Natural killer cell (primary cell): Measurements from ENCODE around the gene BRF1. TPM values are rescaled to one million over a fixed set of nuclear protein-coding genes. Genes with fewer than 3 reads are reported as not detected.
A peak's percentile ranks its signal among the peaks of the same experiment; 100 is the strongest.

Source experiments
- ATAC-seq, 3 donors: fragments of 150-1000 bp in 2 of 3; fragments of 200-7000 bp in 1 of 3; cut with Tn5 transposase; 1 replicate in 1 of 3; 2 replicates in 2 of 3; pipeline ENCODE4 v1.10.0; 2021; ENCODE audit warnings: mild to moderate bottlenecking in 2 of 3, moderate library complexity in 2 of 3
- DNase-seq, 2 donors: peaks; one replicate each; pipeline versions ENCODE4 v3.0.0 to v3.0.0-alpha.2; 2013 to 2021; ENCODE audit warnings: mixed read lengths in 1 of 2
- H3K27ac ChIP-seq: one replicate; pipeline ENCODE4 v1.5.1; 2013; ENCODE audit warnings: mild to moderate bottlenecking, low read length
- H3K27me3 ChIP-seq: one replicate; pipeline ENCODE4 v1.6.1; 2013; ENCODE audit warnings: low read length; ENCODE audit not compliant: control insufficient read depth, insufficient read depth
- H3K36me3 ChIP-seq: one replicate; pipeline ENCODE4 v1.6.1; 2013; ENCODE audit warnings: low read length; ENCODE audit not compliant: control insufficient read depth, insufficient read depth
- H3K4me1 ChIP-seq: one replicate; pipeline ENCODE4 v1.6.1; 2013; ENCODE audit warnings: low read length; ENCODE audit not compliant: control insufficient read depth, insufficient read depth
- H3K4me3 ChIP-seq: one replicate; pipeline ENCODE4 v1.5.1; 2013; ENCODE audit warnings: low read length
- H3K9me3 ChIP-seq: one replicate; pipeline ENCODE4 v1.6.1; 2013; ENCODE audit warnings: low read length; ENCODE audit not compliant: control insufficient read depth, insufficient read depth
- H3K27ac Mint-ChIP-seq, 2 donors: one replicate each; pipeline ENCODE4 v1.8.0; 2022; ENCODE audit warnings: mild to moderate bottlenecking in 2 of 2, mixed read lengths in 2 of 2, moderate library complexity in 1 of 2
- H3K27me3 Mint-ChIP-seq, 2 donors: one replicate each; pipeline ENCODE4 v1.8.0; 2022; ENCODE audit warnings: low read depth in 2 of 2, mixed read lengths in 2 of 2
- H3K36me3 Mint-ChIP-seq: one replicate; pipeline ENCODE4 v1.8.0; 2022; ENCODE audit warnings: mixed read lengths
- H3K4me1 Mint-ChIP-seq, 2 donors: one replicate each; pipeline ENCODE4 v1.8.0; 2022; ENCODE audit warnings: mixed read lengths in 2 of 2
- H3K4me3 Mint-ChIP-seq: one replicate; pipeline ENCODE4 v1.8.0; 2022; ENCODE audit warnings: mild to moderate bottlenecking, moderate library complexity, mixed read lengths
- H3K9me3 Mint-ChIP-seq, 2 donors: one replicate each; pipeline ENCODE4 v1.8.0; 2022; ENCODE audit warnings: mixed read lengths in 2 of 2
- WGBS: methylation state at CpG from one replicate; pipeline ENCODE4 v1.1.7; 2013; ENCODE audit warnings: missing lambda C conversion rate; ENCODE audit not compliant: insufficient coverage; 5-methylcytosine and 5-hydroxymethylcytosine counted together
- intact Hi-C: fragments of 100-400 bp; cut with micrococcal nuclease; formaldehyde crosslinking; loops from one replicate; pipeline ENCODE4 v1.14.2; 2022
- total RNA-seq, 4 donors: library from RNA; stranded (reverse); fragments of 120-200 nt in 1 of 4; gene quantifications; one replicate each; pipeline versions ENCODE4 v1.2.3 to v1.2.4, GENCODE V29; 2013 to 2022
- TF ChIP-seq, protein P1 (sequence below): fragments of 200-600 bp; IDR thresholded peaks from one replicate; pipeline ENCODE4 v1.8.0; 2022; ENCODE audit warnings: antibody characterized with exemption

Gene BRF1
- total RNA-seq, 3 donors from 2014 or later (not counting 1 experiment from before 2014, with no cell fraction given), result 82.4 to 92.7 (median 87.4) TPM

DNA sequence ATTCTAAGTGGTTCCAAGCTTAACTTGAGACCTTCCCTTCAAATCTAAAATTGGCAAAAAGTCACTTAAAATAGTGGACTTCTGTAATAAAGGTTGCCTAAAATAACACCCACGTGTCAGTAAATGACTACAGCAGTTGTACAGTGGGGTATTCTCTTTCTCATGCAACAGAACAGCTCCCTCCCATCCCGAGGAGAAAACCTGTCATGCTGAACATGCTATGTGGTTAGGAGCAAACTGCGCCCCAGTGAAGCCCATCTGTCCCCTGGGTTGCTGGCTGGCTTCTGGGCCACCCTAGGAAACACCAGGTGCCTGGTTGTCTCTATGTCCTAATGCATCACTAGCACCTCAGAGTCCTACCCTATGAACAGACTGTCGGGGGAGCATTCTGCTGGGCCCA, 49.8 kb downstream of the BRF1 start:
- Histone ChIP-seq H3K36me3 (peaks cover 19% of the 10 kb centered on the region), H3K4me3 (no peak overlapping the region), H3K4me1 (peaks cover 26% of the 10 kb centered on the region), H3K27me3 (no peaks in the 10 kb centered on the region), H3K9me3 (no peaks in the 10 kb centered on the region), H3K27ac (no peak overlapping the region)
- intact Hi-C loops, result loop anchor here (10.0 kb wide), 1 partner anchor 54 kb away; the partner anchor contains the start of gene BRF1
- Mint-ChIP-seq H3K4me3 (peak overlapping the region; percentile 77), H3K36me3 (no peaks in the 10 kb centered on the region), H3K27ac (peak overlapping the region; percentile 73 to 74), H3K27me3 (no peaks in the 10 kb centered on the region), H3K9me3 (no peaks in the 10 kb centered on the region), H3K4me1 (peaks cover 10 to 15% of the 10 kb centered on the region in 2 donors)
- no peak for ATAC-seq
- TF ChIP-seq, protein P1, sequence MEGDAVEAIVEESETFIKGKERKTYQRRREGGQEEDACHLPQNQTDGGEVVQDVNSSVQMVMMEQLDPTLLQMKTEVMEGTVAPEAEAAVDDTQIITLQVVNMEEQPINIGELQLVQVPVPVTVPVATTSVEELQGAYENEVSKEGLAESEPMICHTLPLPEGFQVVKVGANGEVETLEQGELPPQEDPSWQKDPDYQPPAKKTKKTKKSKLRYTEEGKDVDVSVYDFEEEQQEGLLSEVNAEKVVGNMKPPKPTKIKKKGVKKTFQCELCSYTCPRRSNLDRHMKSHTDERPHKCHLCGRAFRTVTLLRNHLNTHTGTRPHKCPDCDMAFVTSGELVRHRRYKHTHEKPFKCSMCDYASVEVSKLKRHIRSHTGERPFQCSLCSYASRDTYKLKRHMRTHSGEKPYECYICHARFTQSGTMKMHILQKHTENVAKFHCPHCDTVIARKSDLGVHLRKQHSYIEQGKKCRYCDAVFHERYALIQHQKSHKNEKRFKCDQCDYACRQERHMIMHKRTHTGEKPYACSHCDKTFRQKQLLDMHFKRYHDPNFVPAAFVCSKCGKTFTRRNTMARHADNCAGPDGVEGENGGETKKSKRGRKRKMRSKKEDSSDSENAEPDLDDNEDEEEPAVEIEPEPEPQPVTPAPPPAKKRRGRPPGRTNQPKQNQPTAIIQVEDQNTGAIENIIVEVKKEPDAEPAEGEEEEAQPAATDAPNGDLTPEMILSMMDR, result no peak
- no peak for DNase-seq
- WGBS, result 81% methylated on average over 3 of the region's 4 CpGs

DNA sequence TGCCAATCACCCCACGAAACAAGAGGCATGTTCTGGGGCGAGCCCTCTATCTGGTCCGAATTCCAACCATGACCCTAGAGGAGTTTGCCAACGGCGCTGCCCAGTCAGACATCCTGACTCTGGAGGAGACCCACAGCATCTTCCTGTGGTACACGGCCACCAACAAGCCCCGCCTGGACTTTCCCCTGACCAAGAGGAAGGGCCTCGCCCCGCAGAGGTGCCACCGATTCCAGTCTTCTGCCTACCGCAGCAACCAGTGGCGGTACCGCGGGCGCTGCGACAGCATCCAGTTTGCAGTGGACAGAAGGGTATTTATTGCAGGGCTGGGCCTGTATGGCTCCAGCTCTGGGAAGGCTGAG, 50.8 kb downstream of the BRF1 start:
- intact Hi-C loops, result loop anchor here (10.0 kb wide), 1 partner anchor 55 kb away; the partner anchor contains the start of gene BRF1
- peaks cover 19% of the 10 kb centered on the region for H3K36me3 ChIP-seq
- 90% methylated on average over 16 of the region's 16 CpGs for WGBS

DNA sequence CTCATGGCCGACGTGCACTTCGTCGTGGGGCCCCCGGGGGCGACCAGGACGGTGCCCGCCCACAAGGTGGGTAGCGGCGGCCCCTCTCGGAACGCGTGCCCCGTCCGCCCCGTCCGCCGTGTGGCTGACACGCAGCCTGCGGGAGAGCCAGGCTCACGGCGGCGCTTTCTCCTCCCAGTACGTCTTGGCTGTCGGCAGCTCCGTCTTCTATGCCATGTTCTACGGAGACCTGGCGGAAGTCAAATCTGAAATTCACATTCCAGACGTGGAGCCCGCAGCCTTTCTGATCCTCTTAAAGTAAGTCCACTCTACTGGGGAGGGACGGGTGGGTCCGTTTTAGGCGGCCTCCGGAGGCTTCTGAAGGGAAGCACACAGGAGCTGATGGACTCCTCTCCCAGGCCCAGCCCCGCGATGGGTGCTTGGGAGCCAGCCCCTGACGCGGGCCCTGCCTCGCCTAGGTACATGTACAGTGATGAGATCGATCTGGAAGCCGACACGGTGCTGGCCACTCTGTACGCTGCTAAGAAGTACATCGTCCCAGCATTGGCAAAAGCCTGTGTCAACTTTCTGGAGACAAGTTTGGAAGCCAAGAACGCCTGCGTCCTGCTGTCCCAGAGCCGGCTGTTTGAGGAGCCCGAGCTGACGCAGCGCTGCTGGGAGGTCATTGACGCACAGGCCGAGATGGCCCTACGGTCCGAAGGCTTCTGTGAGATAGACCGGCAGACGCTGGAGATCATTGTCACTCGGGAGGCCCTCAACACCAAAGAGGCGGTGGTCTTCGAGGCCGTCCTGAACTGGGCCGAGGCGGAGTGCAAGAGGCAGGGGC, 51.4 kb downstream of the BRF1 start:
- peaks cover 22% of the 10 kb centered on the region for H3K4me1 ChIP-seq
- H3K27me3 Mint-ChIP-seq, result no peaks in the 10 kb centered on the region
- H3K4me1 Mint-ChIP-seq, result peaks cover 17 to 25% of the 10 kb centered on the region in 2 donors
- peak overlapping the region; percentile 77 for H3K4me3 Mint-ChIP-seq
- ATAC-seq, result no peak
- no peaks in the 10 kb centered on the region for H3K9me3 ChIP-seq
- H3K27ac Mint-ChIP-seq, result peak overlapping the region; percentile 73 to 74
- intact Hi-C loops, result loop anchor here (10.0 kb wide), 1 partner anchor 55 kb away; the partner anchor contains the start of gene BRF1
- WGBS, result 81% methylated on average over 62 of the region's 62 CpGs
- peaks cover 19% of the 10 kb centered on the region for H3K36me3 ChIP-seq
- DNase-seq, result no peak
- peak overlapping the region; percentile 28 for H3K27ac ChIP-seq
- H3K9me3 Mint-ChIP-seq, result no peaks in the 10 kb centered on the region
- TF ChIP-seq, protein P1, result no peak
- no peaks in the 10 kb centered on the region for H3K27me3 ChIP-seq
- H3K36me3 Mint-ChIP-seq, result no peaks in the 10 kb centered on the region
- no peak overlapping the region for H3K4me3 ChIP-seq

More for the DNA sequence above, 50.8 kb downstream of the BRF1 start:
- no peaks in the 10 kb centered on the region for H3K9me3 ChIP-seq
- TF ChIP-seq, protein P1, result no peak
- no peaks in the 10 kb centered on the region for H3K27me3 ChIP-seq
- DNase-seq (no peak), ATAC-seq (no peak)
- H3K4me3 ChIP-seq, result no peak overlapping the region
- H3K4me1 ChIP-seq, result peaks cover 22% of the 10 kb centered on the region
- Mint-ChIP-seq H3K9me3 (no peaks in the 10 kb centered on the region), H3K4me3 (peak overlapping the region; percentile 77), H3K27ac (peak overlapping the region; percentile 73 to 74), H3K4me1 (peaks cover 17 to 22% of the 10 kb centered on the region in 2 donors), H3K27me3 (no peaks in the 10 kb centered on the region), H3K36me3 (no peaks in the 10 kb centered on the region)
- H3K27ac ChIP-seq, result no peak overlapping the region
